DND-41 (cell line): Measurements from ENCODE around the gene SLC3A2.
A peak's percentile ranks its signal among the peaks of the same experiment; 100 is the strongest.

Source experiments
- ATAC-seq: fragments of 200-7000 bp; cut with Tn5 transposase; 3 replicates; pipeline ENCODE4 v1.9.1; 2021; ENCODE audit warnings: low read depth; ENCODE audit not compliant: insufficient read depth
- DNase-seq: peaks from one replicate; pipeline ENCODE4 v3.0.0-alpha.2; 2020
- H2AFZ ChIP-seq: 2 replicates; pipeline ENCODE4 v1.6.0; 2012; ENCODE audit warnings: low read depth, low read length
- H3K27ac ChIP-seq: 2 replicates; pipeline ENCODE4 v1.5.1; 2012; ENCODE audit warnings: low read length, inconsistent platforms
- H3K27me3 ChIP-seq: fragments of 200-600 bp; sonication (generic); 2 replicates; pipeline ENCODE4 v1.6.0; 2012; ENCODE audit warnings: low read length, mild to moderate bottlenecking, inconsistent platforms; ENCODE audit not compliant: insufficient read depth, poor library complexity
- H3K36me3 ChIP-seq: 2 replicates; pipeline ENCODE4 v1.5.1; 2012; ENCODE audit warnings: low read length, inconsistent platforms; ENCODE audit not compliant: insufficient read depth
- H3K4me1 ChIP-seq: 2 replicates; pipeline ENCODE4 v1.5.1; 2012; ENCODE audit warnings: mild to moderate bottlenecking, low read length; ENCODE audit not compliant: insufficient read depth
- H3K4me2 ChIP-seq: 2 replicates; pipeline ENCODE4 v1.6.0; 2012; ENCODE audit warnings: mild to moderate bottlenecking, moderate library complexity, low read length, inconsistent platforms; ENCODE audit not compliant: insufficient read depth
- H3K4me3 ChIP-seq, 2 experiments: fragments of 200-600 bp in 1 of 2; shearing (Covaris generic) in 1 of 2; 2 replicates each; pipeline ENCODE4 v1.5.1; 2012 to 2016; ENCODE audit warnings: inconsistent platforms in 2 of 2, low read length in 2 of 2, mild to moderate bottlenecking in 2 of 2, low read depth in 1 of 2, moderate library complexity in 1 of 2
- H3K79me2 ChIP-seq: 2 replicates; pipeline ENCODE4 v1.6.0; 2012; ENCODE audit warnings: low read length, inconsistent platforms; ENCODE audit not compliant: insufficient read depth
- H3K9ac ChIP-seq: 2 replicates; pipeline ENCODE4 v1.6.0; 2012; ENCODE audit warnings: low read depth, mild to moderate bottlenecking, inconsistent platforms, low read length, moderate library complexity
- H3K9me3 ChIP-seq: 2 replicates; pipeline ENCODE4 v1.5.1; 2012; ENCODE audit warnings: low read length, moderate library complexity, mild to moderate bottlenecking, inconsistent platforms; ENCODE audit not compliant: insufficient read depth, severe bottlenecking
- H4K20me1 ChIP-seq: 2 replicates; pipeline ENCODE4 v1.6.0; 2012; ENCODE audit warnings: low read length; ENCODE audit not compliant: insufficient read depth
- CTCF ChIP-seq: IDR thresholded peaks from 2 replicates; pipeline ENCODE4 v1.5.1; 2012; ENCODE audit warnings: borderline replicate concordance, low read length, moderate library complexity, mild to moderate bottlenecking; ENCODE audit not compliant: poor library complexity, severe bottlenecking; ENCODE audit errors: extremely low read depth
- EZH2 ChIP-seq: IDR thresholded peaks from 3 replicates; pipeline ENCODE4 v1.6.1; 2012; ENCODE audit warnings: borderline replicate concordance, low read depth, mild to moderate bottlenecking, moderate library complexity, low read length, inconsistent platforms; ENCODE audit not compliant: severe bottlenecking

SLC3A2 gene

GRCh38 chr11:62875698-62876478 lies 4.8 kb upstream of the SLC3A2 start:
- peaks cover 57% of the 10 kb centered on the region for H3K36me3 ChIP-seq

GRCh38 chr11:62876712-62877111 lies 4.0 kb upstream of the SLC3A2 start:
- peaks cover 47% of the 10 kb centered on the region for H3K79me2 ChIP-seq
- H3K36me3 ChIP-seq, result peaks cover 60% of the 10 kb centered on the region

More at GRCh38 chr11:62875698-62876478, 4.8 kb upstream of the SLC3A2 start:
- no peak overlapping the region for H3K4me3 ChIP-seq
- H3K27ac ChIP-seq, result no peak overlapping the region
- peaks cover 2% of the 10 kb centered on the region; the same call in 1 of the 2 replicates for H4K20me1 ChIP-seq
- no peak overlapping the region for H3K4me2 ChIP-seq
- peaks cover 17% of the 10 kb centered on the region for H3K4me1 ChIP-seq
- no peak overlapping the region for H2AFZ ChIP-seq
- no peak for DNase-seq
- H3K79me2 ChIP-seq, result peaks cover 40% of the 10 kb centered on the region
- no peaks in the 10 kb centered on the region for H3K27me3 ChIP-seq
- no peak for TF ChIP-seq CTCF
- TF ChIP-seq EZH2, result no peak
- ATAC-seq, result no peak
- no peak overlapping the region for H3K9ac ChIP-seq
- H3K9me3 ChIP-seq, result no peaks in the 10 kb centered on the region

GRCh38 chr11:62879235-62879978 lies 1.3 kb upstream of the SLC3A2 start:
- H4K20me1 ChIP-seq, result peaks cover 27% of the 10 kb centered on the region
- DNase-seq (no peak), ATAC-seq (no peak)
- H3K4me3 ChIP-seq, result peak overlapping the region in 1 of 2 experiments; percentile 83; a peak in 2 of 4 replicates
- peak overlapping the region; percentile 95 for H3K27ac ChIP-seq
- TF ChIP-seq CTCF (no peak), EZH2 (no peak)
- H3K4me2 ChIP-seq, result peak overlapping the region; percentile 85
- H3K9ac ChIP-seq, result peak overlapping the region; percentile 87
- peaks cover 72% of the 10 kb centered on the region for H3K79me2 ChIP-seq
- no peaks in the 10 kb centered on the region for H3K9me3 ChIP-seq
- H3K27me3 ChIP-seq, result no peaks in the 10 kb centered on the region
- peaks cover 66% of the 10 kb centered on the region for H3K36me3 ChIP-seq
- H2AFZ ChIP-seq, result no peak overlapping the region; the same call in 1 of the 2 replicates
- peaks cover 42% of the 10 kb centered on the region for H3K4me1 ChIP-seq

More at GRCh38 chr11:62876712-62877111, 4.0 kb upstream of the SLC3A2 start:
- DNase-seq (no peak), ATAC-seq (no peak)
- H3K4me1 ChIP-seq, result peaks cover 17% of the 10 kb centered on the region
- TF ChIP-seq CTCF (no peak), EZH2 (no peak)
- H4K20me1 ChIP-seq, result peaks cover 2% of the 10 kb centered on the region; the same call in 1 of the 2 replicates
- H3K27me3 ChIP-seq, result no peaks in the 10 kb centered on the region
- no peak overlapping the region for H3K27ac ChIP-seq
- H3K9me3 ChIP-seq, result no peaks in the 10 kb centered on the region
- no peak overlapping the region for H2AFZ ChIP-seq
- H3K4me3 ChIP-seq, result no peak overlapping the region
- no peak overlapping the region for H3K9ac ChIP-seq
- H3K4me2 ChIP-seq, result no peak overlapping the region
